GM19395 (cell line): ENCODE measurements around the gene CXCR6.

Experiments
- ATAC-seq: cut with Tn5 transposase; IDR thresholded peaks from one replicate; pipeline ENCODE4 v1.9.1; 2021; ENCODE audit warnings: mild to moderate bottlenecking, moderate library complexity; ENCODE audit not compliant: unreplicated experiment

CXCR6 gene

GRCh38 chr3:45966371-45966791 is 23.1 kb downstream of the CXCR6 start:
- ATAC-seq, result no peak

GRCh38 chr3:45966950-45967640 is 23.8 kb downstream of the CXCR6 start:
- ATAC-seq, result no peak

- ATAC-seq, result no peak
Observed at GRCh38 chr3:45967724-45968123, 24.5 kb downstream of the CXCR6 start.

- no peak for ATAC-seq
Observed at GRCh38 chr3:45968149-45968548, 24.9 kb downstream of the CXCR6 start.

- ATAC-seq, result no peak
Observed at GRCh38 chr3:45968706-45969105, 25.4 kb downstream of the CXCR6 start.

- ATAC-seq, result no peak
Observed at GRCh38 chr3:45969116-45969515, 25.9 kb downstream of the CXCR6 start.

GRCh38 chr3:45969953-45970352 is 26.7 kb downstream of the CXCR6 start:
- ATAC-seq, result no peak

GRCh38 chr3:45972534-45973402 is 29.5 kb downstream of the CXCR6 start:
- no peak for ATAC-seq

GRCh38 chr3:45974686-45975085 is 31.4 kb downstream of the CXCR6 start:
- no peak for ATAC-seq

- no peak for ATAC-seq
Observed at GRCh38 chr3:45975686-45976085, 32.4 kb downstream of the CXCR6 start.

GRCh38 chr3:45976191-45977091 is 33.2 kb downstream of the CXCR6 start:
- ATAC-seq, result no peak

- no peak for ATAC-seq
Observed at GRCh38 chr3:45978006-45978761, 34.9 kb downstream of the CXCR6 start.

- ATAC-seq, result no peak
Observed at GRCh38 chr3:45979378-45979777, 36.1 kb downstream of the CXCR6 start.

- ATAC-seq, result no peak
Observed at GRCh38 chr3:45980229-45980813, 37.1 kb downstream of the CXCR6 start.

GRCh38 chr3:45980819-45981218 is 37.6 kb downstream of the CXCR6 start:
- no peak for ATAC-seq

GRCh38 chr3:45981346-45982074 is 38.2 kb downstream of the CXCR6 start:
- no peak for ATAC-seq

- ATAC-seq, result no peak
Observed at GRCh38 chr3:45983770-45984169, 40.5 kb downstream of the CXCR6 start.

GRCh38 chr3:45984331-45985312 is 41.4 kb downstream of the CXCR6 start:
- no peak for ATAC-seq
